Inflammatory macrophage treated with lipopolysaccharide for 1 hour (primary cell): ENCODE results near the gene WFDC9.
"Not testable (repeated sequence)": the region's sequence is repeated elsewhere in the genome, so short reads cannot be mapped to it uniquely, and the experiment has no call there.

ENCODE experiments used
- DNase-seq, 2 donors: peaks; one replicate each; pipeline ENCODE4 v3.0.0-alpha.2; 2020 to 2022

The WFDC9 gene

GRCh38 chr20:45631184-45631583 is at the start of gene WFDC9:
TSS of gene WFDC9 (minus strand) at chr20:45631284. CDS start at chr20:45610181, 21,103 bp downstream.
- DNase-seq, result no peak

DNA sequence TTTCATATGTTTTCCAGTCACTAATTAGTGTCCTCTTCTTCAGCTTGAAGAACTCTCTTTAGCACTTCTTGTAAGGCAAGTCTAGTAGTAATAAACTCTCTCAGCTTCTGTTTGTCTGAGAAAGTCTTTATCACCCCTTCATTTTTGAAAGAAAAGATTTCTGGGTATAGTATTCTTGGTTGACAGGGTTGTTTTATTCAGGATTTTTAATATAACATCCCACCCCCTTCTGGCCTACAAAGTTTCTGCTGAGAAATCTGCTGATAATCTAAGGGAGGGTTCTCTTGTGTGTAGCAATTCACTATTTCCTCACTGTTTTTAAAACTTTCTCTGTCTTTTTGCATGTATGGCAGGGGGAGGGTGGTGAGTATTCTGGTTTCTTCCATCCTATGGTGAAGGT is 48.6 kb upstream of the WFDC9 start:
- DNase-seq, result no peak

GRCh38 chr20:45672765-45673164 is 41.7 kb upstream of the WFDC9 start:
- DNase-seq, result no peak

DNA sequence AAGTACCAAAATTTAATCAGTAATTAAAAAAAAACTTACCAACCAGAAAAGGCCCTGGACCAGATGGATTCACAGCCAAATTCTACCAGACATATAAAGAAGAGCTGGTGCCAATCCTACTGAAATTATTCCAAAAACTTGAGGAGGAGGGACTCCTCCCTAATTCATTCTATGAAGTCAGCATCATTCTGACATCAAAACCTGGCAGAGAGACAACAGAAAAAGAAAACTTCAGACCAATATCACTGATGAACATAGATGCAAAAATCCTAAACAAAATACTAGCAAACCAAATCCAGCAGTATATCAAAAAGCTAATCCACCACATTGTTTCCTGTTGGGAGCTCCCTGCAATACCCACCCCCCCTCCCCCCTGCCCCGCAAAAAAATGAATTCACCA is 39.1 kb upstream of the WFDC9 start, which contains the start of gene WFDC11:
TSS of gene WFDC11 (minus strand) at position 101 of the 400 bp plus-strand sequence. CDS start 19,639 bp downstream, outside the sequence.
- DNase-seq, result no peak

DNA sequence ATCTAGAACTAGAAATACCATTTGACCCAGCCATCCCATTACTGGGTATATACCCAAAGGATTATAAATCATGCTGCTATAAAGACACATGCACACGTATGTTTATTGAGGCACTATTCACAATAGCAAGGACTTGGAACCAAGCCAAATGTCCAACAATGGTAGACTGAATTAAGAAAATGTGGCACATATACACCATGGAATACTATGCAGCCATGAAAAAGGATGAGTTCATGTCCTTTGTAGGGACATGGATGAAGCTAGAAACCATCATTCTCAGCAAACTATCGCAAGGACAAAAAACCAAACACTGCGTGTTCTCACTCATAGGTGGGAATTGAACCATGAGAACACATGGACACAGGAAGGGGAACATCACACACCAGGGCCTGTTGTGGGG is 26.0 kb upstream of the WFDC9 start:
- not testable (repeated sequence) for DNase-seq

- DNase-seq, result not testable (repeated sequence)
Measured at GRCh38 chr20:45651726-45652125, 20.6 kb upstream of the WFDC9 start.

DNA sequence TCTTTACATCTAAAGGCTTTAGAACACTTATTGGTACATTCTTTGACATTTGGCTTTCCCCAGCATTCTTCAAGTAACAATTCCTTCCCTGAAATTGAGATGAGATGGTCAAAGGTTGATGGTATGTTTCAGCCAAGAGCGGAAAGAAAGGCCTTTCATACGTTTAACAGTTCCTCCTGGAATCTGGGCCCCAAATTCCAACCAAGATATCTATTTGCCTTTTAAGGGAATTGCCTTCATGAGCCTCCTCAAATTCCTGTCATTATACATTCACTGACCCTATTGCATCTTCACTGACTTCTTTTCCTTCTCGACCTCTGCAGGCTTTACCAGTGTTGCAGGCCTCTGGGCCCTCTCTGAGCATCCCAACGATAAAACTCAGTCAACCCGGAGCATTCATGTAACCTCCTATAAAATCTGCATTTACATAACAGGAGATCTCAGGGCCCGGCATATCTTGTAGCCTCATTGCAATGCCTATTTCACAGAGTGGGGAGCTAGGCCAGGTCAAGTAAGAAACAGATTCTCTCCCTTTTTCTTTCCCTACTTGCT is 18.3 kb upstream of the WFDC9 start:
- DNase-seq, result no peak

DNA sequence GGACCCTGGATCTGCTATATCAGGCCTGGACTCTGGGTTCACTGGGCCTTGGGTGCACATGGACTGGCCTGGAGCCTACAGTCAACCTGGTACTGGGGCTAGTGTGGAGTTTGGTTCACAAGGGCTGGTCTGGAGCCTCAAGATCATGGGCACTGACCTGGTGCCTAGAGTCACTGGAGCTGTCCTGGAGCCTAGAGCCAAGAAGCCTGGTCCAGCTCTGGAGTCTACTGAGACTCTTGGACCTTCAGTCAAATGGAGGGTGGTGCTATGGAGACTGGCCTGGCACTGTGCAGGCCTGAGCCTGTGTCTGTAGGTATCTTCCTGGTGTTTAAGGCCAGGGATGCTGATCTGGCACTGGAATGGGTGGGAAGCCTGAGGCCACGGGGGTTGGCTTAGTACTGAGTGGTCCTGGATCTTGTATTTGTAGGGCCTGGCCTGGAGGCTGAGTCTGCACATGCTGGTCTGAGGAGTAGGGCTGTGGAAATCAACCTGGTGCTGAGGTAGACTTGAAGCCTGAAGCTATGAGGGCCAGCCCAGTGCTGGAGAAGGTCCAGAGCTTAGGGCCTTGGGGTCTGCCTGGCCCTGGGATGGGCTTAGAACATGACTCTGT is 16.5 kb upstream of the WFDC9 start:
- no peak for DNase-seq

GRCh38 chr20:45646875-45647274 is 15.8 kb upstream of the WFDC9 start:
- no peak for DNase-seq

- DNase-seq, result not testable (repeated sequence)
Measured at GRCh38 chr20:45645869-45646268, 14.8 kb upstream of the WFDC9 start.

DNA sequence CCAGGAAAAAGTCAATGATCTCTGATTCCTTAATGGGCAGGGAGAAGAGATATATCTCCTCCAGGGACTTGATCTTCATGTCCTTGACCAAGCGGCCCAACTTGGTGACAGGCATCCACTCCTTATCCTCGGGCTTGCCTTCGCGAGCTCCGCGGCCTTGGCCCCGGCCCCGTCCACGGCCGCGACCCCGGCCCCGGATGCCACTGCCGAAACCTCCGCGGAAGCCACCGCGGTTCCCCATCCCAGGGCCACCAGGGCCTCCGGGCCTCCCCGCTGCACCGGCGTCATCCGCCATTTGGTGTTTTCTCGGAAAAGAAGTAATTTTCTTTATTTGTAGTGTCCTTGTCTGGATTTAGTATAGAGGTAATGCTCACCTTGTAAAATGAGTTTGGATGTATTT is 10.0 kb upstream of the WFDC9 start:
- not testable (repeated sequence) for DNase-seq

DNA sequence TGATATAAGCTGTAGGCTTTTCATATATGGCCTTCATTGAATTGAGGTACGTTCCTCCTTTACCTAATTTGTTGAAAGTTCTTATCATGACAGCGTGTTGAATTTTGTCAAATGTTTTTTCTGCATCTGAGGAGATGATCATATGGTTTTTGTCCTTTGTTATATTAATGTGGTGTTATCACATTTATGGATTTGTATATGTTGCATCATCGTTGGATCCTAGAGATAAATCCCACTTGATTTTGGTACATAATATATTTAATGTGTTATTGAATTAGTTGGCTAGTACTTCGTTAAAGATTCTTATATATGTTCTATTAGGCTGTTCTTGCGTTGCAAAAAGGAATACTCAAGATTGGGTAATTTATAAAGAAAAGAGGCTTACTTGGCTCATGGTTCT is 8.6 kb upstream of the WFDC9 start:
- DNase-seq, result no peak

- DNase-seq, result no peak
Measured at GRCh38 chr20:45636513-45636912, 5.4 kb upstream of the WFDC9 start.

DNA sequence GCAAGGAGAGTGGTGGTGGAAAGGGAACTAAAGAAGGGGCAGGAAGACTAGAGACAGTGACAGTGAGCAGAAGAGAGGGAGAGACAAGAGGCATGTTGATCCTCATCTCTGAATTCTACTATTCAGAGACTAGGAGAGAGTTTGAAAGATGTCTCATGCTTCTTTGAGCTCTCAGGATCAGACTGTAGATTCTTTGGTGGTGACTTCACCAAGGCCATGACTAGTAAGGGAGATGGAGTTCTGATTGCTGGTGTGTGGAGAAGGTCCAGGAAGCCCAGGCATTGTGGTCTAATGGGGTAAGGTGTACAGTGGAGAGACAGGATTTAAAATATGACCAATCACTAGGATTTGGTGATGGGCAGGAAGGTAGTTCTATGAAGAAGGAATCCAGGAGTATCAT is 713 bp downstream of the WFDC9 start:
- no peak for DNase-seq

GRCh38 chr20:45629496-45630100 is 1.5 kb downstream of the WFDC9 start, which contains the start of gene WFDC10A:
TSS of gene WFDC10A (plus strand) at chr20:45629739. CDS start at chr20:45629814, 75 bp downstream.
- peak; percentile 72 for DNase-seq

GRCh38 chr20:45626540-45626939 is 4.5 kb downstream of the WFDC9 start:
- no peak for DNase-seq

GRCh38 chr20:45621593-45621992 is 9.5 kb downstream of the WFDC9 start:
- DNase-seq, result no peak

DNA sequence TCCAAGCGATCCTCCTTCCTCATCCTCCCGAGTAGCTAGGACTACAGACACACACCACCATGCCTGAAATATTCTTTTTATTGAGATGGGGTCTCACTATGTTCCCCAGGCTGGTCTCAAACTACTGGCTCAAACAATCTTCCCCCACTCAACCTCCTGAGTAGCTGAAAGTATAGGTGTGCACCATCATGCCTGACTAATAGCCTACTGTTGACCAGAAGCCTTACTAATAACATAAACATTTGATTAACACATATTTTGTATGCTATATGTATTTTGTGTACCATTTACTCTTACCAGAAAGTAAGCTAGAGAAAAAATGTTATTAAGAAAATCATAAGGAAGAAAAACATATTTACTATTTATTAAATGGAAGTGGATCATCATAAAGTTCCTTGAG is 13.5 kb downstream of the WFDC9 start:
- no peak for DNase-seq

DNA sequence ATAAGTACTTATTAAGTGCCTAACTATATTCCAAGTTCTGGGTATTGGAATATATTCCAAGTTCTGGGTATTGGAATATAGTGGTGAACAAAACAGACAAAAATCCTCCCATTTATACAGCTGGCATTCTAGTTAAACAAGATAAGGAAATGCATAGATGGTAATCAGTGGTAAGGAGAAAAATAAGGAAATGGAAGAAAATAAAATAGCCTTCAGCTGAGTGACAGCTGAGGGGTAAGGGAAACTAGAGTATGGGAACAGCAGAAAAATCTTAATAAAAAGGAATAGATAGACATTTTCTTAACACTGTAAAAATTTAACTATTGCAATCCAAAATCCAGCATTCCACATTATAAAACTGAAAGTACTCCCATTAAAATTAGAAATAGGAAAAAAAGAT is 18.8 kb downstream of the WFDC9 start:
- DNase-seq, result no peak

- DNase-seq, result peak; percentile 55 to 75
Measured at GRCh38 chr20:45611054-45611453, 20.0 kb downstream of the WFDC9 start.

GRCh38 chr20:45607810-45608209 is 23.3 kb downstream of the WFDC9 start:
- peak in 1 of 2 donors; percentile 9 for DNase-seq

GRCh38 chr20:45595235-45595634 is 35.8 kb downstream of the WFDC9 start:
- DNase-seq, result no peak

DNA sequence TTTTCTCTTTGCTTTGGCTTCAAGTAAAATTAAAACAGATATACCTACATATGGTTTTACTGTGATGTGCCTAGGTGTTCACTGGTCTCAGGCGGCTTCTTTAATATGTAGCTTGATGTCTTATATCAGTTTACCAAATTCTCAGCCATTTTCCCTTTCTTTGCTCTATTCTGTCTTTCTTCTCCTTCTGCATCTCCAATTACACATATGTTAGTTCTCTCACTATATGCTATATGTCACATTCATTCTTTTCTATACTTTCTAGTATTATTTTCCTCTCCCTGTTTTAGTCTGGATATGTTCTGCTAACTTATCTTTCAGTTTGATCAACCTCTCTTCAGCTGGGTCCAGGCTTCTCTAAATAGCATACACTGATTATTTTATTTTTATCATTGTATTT is 37.6 kb downstream of the WFDC9 start:
- no peak for DNase-seq

DNA sequence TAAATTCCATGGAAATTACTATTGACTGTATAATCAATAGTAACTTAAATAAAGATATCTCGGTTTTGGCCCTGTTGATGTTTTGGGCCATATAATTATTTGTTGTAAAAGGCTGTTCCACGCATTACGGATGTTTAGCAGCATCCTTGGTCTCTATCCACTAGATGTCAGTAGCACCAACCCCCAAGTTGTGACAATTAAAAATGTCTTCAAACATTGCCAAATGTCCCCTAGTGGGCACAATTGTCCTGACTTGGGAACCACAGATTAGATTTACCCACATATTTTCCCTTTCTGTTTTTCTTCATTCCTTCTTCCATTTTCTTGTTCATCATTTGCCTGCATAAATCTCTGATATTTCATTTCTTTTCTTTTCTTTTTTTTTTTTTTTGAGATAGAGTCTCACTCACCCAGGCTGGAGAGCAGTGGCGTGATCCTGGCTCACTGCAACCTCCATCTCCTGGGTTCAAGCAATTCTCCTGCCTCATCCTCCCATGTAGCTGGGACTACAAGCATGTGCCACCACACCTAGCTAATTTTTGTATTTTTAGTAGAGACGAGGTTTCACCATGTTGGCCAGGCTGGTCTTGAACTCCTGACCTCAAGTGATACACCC is 38.4 kb downstream of the WFDC9 start:
- DNase-seq, result peak; percentile 69 to 85
